Hematopoietic multipotent progenitor cell treated with erythropoietin and hydrocortisone succinate and interleukin-3 and kit ligand, for 6 days (in vitro differentiated cells): ENCODE data around the gene C2CD4B.

Source experiments
- DNase-seq: peaks from one replicate; pipeline ENCODE4 v3.0.0-alpha.2; 2015

C2CD4B gene

GRCh38 chr15:62147551-62147950 lies 17.5 kb downstream of the C2CD4B start:
- no peak for DNase-seq

DNA sequence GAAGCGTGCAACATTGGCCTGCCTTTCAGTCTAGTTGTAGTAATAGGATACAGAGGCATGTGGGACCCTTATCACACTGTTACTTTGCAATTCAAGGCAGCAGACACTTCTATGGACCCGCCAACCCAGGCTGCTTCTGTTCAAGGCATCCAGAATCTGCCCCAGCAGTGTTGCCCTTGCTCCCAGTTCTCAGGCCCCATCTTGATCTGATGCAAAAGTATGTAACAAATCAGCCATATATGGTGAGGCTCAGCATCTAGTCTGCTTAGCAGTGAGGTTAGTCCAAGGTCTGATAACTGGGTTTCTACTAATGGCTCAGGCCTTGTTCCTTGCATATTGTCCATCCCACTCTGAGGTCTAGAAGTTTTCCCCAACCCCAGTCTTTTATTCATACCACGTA lies 17.9 kb downstream of the C2CD4B start:
- no peak for DNase-seq

GRCh38 chr15:62145015-62145735 lies 19.9 kb downstream of the C2CD4B start:
- DNase-seq = no peak

DNA sequence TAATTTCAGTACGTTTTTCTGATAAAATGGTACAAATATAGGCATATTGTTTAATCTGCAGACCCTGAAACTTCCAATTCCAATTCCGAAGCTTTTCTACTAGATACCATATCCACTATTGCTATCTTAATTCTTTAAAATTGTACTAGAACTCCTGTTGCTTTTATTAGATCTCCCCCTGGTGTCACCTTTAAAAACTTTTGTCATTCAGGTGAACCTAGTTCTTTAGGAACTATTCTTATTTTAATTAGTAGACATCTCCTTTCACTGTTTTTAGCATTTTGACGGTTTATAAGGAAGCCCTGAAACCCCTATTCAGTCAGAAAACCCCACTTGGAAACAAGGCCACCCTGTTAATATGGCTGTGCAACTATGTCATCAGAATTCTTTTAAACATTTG lies 22.3 kb downstream of the C2CD4B start:
- no peak for DNase-seq

GRCh38 chr15:62141643-62142588 lies 23.2 kb downstream of the C2CD4B start:
- no peak for DNase-seq

DNA sequence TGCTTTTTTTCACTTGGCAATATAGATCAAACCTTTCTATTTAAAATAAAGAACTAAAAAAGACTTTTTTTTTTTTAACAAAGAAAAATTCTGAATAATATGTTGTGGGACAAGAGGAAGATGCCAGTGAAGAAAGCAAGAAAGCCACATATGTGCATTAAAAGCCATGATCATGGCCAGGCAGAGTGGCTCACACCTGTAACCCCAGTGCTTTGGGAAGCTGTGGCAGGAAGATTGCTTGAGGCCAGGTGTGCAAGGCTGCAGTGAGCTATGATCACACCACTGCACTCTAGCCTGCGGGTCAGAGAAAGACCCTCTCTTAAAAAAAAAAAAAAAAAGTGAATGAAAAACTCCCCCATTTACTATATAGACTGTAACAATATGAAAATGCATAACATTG lies 23.9 kb downstream of the C2CD4B start:
- no peak for DNase-seq

DNA sequence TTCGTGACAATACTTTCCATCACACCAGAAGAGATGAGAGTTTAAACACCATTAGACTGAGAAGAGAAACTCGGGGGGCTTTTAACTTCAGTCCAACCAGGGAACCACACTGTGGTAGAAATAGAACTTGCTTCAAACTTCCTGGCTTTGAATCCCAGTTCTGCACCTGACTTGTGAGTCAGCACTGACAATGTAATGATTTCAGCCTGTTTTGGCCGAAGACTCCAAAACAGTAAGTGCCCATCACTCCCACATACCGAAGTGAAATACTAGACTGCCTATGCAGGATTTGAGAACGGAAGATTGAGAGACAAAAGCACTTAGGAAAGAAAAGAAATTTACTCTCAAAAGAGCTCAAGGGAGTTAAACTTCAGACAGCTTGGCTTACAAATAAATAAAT lies 27.0 kb downstream of the C2CD4B start:
- no peak for DNase-seq

DNA sequence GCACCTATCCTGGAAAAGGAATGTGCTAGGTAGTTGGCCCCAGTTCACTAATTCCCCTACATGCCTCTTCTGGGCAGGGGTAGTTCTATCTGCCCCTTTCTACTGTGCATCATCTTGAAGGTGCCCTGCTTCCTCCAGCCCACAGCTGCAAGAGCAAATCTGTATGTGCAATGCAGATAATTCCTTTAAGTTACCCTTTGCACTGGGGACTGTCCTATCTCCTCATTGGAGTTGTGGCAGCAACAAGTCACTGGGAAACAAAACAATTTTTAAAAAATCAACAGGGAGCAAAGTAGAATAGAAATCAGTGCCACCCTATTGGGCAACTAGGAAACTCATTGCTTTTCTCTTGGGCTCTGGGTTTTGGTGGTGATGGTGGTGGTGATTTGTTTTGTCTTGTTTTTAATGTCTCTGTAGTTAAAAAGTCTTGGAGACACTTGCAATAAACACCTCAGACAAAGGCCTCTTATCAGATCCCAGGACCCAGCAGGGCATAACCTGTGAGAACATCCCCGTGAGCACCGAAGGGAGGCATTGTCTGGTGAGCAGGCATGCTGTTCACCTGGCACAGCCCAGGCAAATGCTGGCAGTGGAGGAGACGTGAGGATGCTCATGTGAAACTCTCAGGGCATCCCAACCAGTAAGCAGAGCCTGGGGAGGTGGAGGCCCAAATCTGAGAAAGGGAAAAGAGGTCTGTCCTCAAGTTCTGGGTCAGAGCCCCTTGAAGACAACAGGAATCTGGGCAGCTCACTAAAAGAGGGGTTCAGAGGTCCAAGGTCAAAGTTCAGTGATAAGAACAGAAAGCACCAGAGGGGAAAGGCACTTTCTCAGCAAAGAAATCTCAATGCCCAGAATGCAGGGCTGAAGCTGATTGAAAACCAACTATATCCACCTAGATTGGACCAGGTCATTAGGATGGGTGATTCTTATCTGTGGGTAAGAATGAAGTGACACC lies 27.9 kb downstream of the C2CD4B start:
- no peak for DNase-seq

- DNase-seq = no peak
Measured at GRCh38 chr15:62135532-62136134, 29.5 kb downstream of the C2CD4B start.

DNA sequence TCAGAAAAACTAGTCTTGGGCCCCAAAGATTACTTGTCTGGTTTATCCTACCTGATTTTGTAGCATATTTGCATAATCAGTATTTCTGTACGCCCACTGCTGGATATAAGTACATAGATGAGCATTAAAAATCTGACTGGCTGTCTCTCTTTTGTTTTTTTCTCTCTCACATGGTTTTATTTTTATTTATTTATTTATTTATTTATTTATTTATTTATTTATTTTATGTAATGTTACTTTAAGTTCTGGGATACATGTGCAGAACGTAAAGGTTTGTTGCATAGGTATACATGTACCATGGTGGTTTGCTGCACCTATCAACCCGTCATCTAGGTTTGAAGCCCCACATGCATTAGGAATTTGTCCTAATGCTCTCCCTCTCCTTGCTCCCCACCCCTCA lies 31.9 kb downstream of the C2CD4B start:
- no peak for DNase-seq

- no peak for DNase-seq
Measured at GRCh38 chr15:62128916-62129315, 36.2 kb downstream of the C2CD4B start.

- DNase-seq = no peak
Measured at GRCh38 chr15:62126364-62126763, 38.7 kb downstream of the C2CD4B start.

GRCh38 chr15:62125773-62126172 lies 39.3 kb downstream of the C2CD4B start:
- DNase-seq = peak; percentile 10

DNA sequence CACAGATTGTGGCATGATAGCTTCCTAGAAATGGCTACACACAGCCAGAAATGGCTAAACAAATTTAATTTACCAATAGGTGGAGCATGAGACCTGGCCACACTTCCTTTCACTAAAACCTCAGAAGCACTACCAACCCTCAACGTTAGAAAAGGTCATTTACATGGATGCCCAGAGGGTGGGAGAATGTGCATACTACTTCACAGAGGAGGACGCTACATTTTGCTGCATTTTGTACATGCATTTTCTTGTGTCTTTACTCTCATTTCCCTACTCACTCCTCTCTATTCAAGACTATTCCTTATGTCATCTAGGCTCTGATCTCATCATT lies 40.1 kb downstream of the C2CD4B start:
- no peak for DNase-seq

GRCh38 chr15:62124176-62124972 lies 40.7 kb downstream of the C2CD4B start:
- DNase-seq = no peak

GRCh38 chr15:62122249-62122648 lies 42.8 kb downstream of the C2CD4B start:
- DNase-seq = peak; percentile 7

DNA sequence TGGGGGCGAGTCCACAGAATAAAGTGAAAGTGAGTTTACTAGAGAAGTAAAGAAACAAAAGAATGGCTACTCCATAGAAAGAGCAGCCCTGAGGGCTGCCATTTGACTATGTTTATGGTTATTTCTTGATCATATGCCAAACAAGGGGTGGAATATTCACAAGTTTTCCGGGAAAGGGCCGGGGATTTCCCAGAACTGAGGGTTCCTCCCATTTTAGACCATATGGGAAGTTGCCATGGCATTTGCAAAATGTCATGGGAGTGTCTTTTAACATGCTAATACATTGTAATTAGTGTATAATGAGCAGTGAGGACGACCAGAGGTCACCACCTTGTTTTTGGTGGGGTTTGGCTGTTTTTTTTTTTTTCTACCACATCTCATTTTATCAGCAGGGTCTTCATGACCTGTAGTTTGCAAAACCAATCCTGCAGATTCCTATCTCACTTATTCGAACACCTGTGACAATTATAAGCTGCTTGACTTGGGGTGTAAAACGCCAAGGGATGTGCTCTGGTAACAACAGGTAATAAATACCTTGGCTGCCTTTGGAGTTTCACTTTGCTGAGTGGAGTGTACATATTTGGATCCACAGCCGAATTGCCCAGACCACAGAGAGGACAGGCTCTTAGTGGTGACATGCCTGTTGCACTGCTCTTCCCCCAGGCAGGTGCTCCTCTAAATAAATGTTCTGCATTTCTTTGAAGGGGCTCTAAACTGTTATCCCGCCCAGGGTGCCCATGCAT lies 43.6 kb downstream of the C2CD4B start:
- no peak for DNase-seq

GRCh38 chr15:62120776-62121175 lies 44.3 kb downstream of the C2CD4B start:
- no peak for DNase-seq

- no peak for DNase-seq
Measured at GRCh38 chr15:62119874-62120273, 45.2 kb downstream of the C2CD4B start.

DNA sequence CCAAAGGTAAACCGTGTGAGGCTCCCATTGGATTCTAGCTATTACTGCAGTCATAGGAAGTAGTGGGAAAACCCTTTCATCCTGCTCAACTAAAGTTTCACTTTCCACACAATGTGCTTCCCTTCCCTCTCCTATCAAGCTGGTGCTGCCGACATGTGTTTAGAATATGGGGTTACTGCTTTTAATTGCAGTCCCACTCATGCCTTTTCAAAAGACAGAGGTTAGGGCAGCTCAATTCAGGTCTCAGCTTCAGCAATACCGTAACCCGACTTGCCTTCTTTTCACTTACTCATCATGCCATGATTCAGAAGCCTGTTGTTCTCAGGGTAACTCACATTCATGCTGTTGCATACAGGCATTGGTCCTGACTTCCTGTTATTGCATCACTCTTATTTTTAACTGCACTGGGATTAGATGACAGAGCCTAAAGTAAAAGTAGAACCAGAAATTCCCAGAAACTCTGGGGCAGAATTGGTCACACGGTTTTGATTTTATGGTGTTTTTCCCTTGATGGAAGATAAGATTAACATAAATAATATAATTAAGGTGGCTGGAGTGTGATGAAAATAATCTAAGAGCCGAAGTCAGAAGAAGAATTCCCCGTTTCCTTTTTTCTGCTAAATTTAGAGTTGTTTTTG lies 45.7 kb downstream of the C2CD4B start:
- peak; percentile 36 for DNase-seq
